IMR-90 (cell line): Measurements from ENCODE around the gene DCDC1. TPM values are rescaled to one million over a fixed set of nuclear protein-coding genes. Genes with fewer than 3 reads are reported as not detected.

Source experiments
- ATAC-seq: fragments of 200-7000 bp; cut with Tn5 transposase; 2 replicates; pipeline ENCODE4 v1.9.1; 2020; ENCODE audit warnings: low read depth, mild to moderate bottlenecking, moderate library complexity
- BruUV-seq: library from RNA; stranded (reverse); fragments of 400-500 nt; replicated peaks from 2 replicates; lab custom pipeline; 2021; lab: Mats Ljungman, UMichigan
- CTCF ChIA-PET: fragments of 300-600 bp; formaldehyde crosslinking; extraction: SDS; loops from one replicate; lab custom pipeline; 2021; ENCODE audit warnings: antibody characterized with exemption; lab: Yijun Ruan, JAX
- POLR2A ChIA-PET: fragments of 300-600 bp; sonication (Branson Sonifier 250); formaldehyde crosslinking; loops from one replicate; lab custom pipeline; 2022; ENCODE audit warnings: antibody characterized with exemption; ENCODE audit not compliant: unreplicated experiment; lab: Charles Lee
- DNase-seq: peaks from one replicate; pipeline ENCODE4 v3.0.0; 2013
- H2AFZ ChIP-seq: replicated peaks from 2 replicates; pipeline ENCODE3; 2013; ENCODE audit warnings: low read length, mild to moderate bottlenecking; ENCODE audit not compliant: poor library complexity
- H2AK5ac ChIP-seq: 2 replicates; pipeline ENCODE4 v1.6.1; 2013; ENCODE audit warnings: low read depth, low read length, inconsistent platforms
- H2AK9ac ChIP-seq: replicated peaks from 2 replicates; pipeline ENCODE3; 2013; ENCODE audit warnings: mild to moderate bottlenecking, low read depth, low read length, moderate library complexity; ENCODE audit not compliant: poor library complexity
- H2BK120ac ChIP-seq: 2 replicates; pipeline ENCODE4 v1.6.1; 2013; ENCODE audit warnings: low read depth, low read length, inconsistent platforms
- H2BK15ac ChIP-seq: 3 replicates; pipeline ENCODE4 v1.6.1; 2013; ENCODE audit warnings: low read depth, low read length, inconsistent platforms
- H2BK20ac ChIP-seq: 2 replicates; pipeline ENCODE4 v1.6.1; 2013; ENCODE audit warnings: low read depth, mild to moderate bottlenecking, inconsistent platforms, low read length, moderate library complexity
- H2BK5ac ChIP-seq: 2 replicates; pipeline ENCODE4 v1.6.1; 2013; ENCODE audit warnings: mild to moderate bottlenecking, low read depth, low read length, inconsistent platforms; ENCODE audit not compliant: poor library complexity, severe bottlenecking
- H3K14ac ChIP-seq: replicated peaks from 2 replicates; pipeline ENCODE4 v1.6.1; 2013; ENCODE audit warnings: low read depth, low read length, inconsistent platforms
- H3K18ac ChIP-seq: 2 replicates; pipeline ENCODE4 v1.6.1; 2013; ENCODE audit warnings: low read depth, low read length, control low read depth
- H3K23ac ChIP-seq: 2 replicates; pipeline ENCODE4 v1.6.1; 2013; ENCODE audit warnings: low read depth, low read length, inconsistent platforms
- H3K27ac ChIP-seq: 2 replicates; pipeline ENCODE4 v1.5.1; 2013; ENCODE audit warnings: mild to moderate bottlenecking, control low read depth, low read length; ENCODE audit not compliant: insufficient read depth
- H3K27me3 ChIP-seq: 2 replicates; pipeline ENCODE4 v1.6.1; 2013; ENCODE audit warnings: low read length; ENCODE audit not compliant: control insufficient read depth, insufficient read depth
- H3K36me3 ChIP-seq: 2 replicates; pipeline ENCODE4 v1.6.1; 2013; ENCODE audit warnings: low read length, mixed read lengths; ENCODE audit not compliant: control insufficient read depth, insufficient read depth
- H3K4ac ChIP-seq: 2 replicates; pipeline ENCODE4 v1.6.1; 2013; ENCODE audit warnings: low read depth, low read length, inconsistent platforms
- H3K4me1 ChIP-seq: 2 replicates; pipeline ENCODE4 v1.6.1; 2013; ENCODE audit warnings: low read length, mixed read lengths; ENCODE audit not compliant: control insufficient read depth, insufficient read depth
- H3K4me2 ChIP-seq: 2 replicates; pipeline ENCODE4 v1.6.1; 2013; ENCODE audit warnings: low read depth, mild to moderate bottlenecking, control low read depth, low read length, moderate library complexity
- H3K4me3 ChIP-seq: 2 replicates; pipeline ENCODE4 v1.5.1; 2013; ENCODE audit warnings: low read depth, mild to moderate bottlenecking, control low read depth, low read length, moderate library complexity; ENCODE audit not compliant: insufficient read depth
- H3K56ac ChIP-seq: 2 replicates; pipeline ENCODE4 v1.6.1; 2013; ENCODE audit warnings: low read length, inconsistent platforms; ENCODE audit not compliant: insufficient read depth; ENCODE audit errors: extremely low read depth
- H3K79me1 ChIP-seq, 2 experiments: 2 replicates each; pipeline ENCODE4 v1.6.1; 2013; ENCODE audit warnings: low read length in 2 of 2, inconsistent platforms in 1 of 2, low read depth in 1 of 2
- H3K9ac ChIP-seq: 2 replicates; pipeline ENCODE4 v1.6.1; 2013; ENCODE audit warnings: low read depth, low read length, control low read depth
- H3K9me1 ChIP-seq: 2 replicates; pipeline ENCODE4 v1.6.1; 2013; ENCODE audit warnings: low read length, inconsistent platforms; ENCODE audit not compliant: insufficient read depth
- H3K9me3 ChIP-seq: 2 replicates; pipeline ENCODE4 v1.6.1; 2013; ENCODE audit warnings: low read length; ENCODE audit not compliant: control insufficient read depth, insufficient read depth
- H4K20me1 ChIP-seq: 2 replicates; pipeline ENCODE4 v1.6.1; 2013; ENCODE audit warnings: low read length, inconsistent platforms; ENCODE audit not compliant: insufficient read depth
- H4K5ac ChIP-seq: 2 replicates; pipeline ENCODE4 v1.6.1; 2013; ENCODE audit warnings: mild to moderate bottlenecking, low read depth, low read length, control low read depth
- H4K8ac ChIP-seq, 2 experiments: 2 replicates each; pipeline ENCODE4 v1.6.1; 2013; ENCODE audit warnings: low read depth in 2 of 2, low read length in 2 of 2, control low read depth in 1 of 2, inconsistent platforms in 1 of 2
- H4K91ac ChIP-seq: 2 replicates; pipeline ENCODE4 v1.6.1; 2013; ENCODE audit warnings: low read depth, low read length, inconsistent platforms; ENCODE audit not compliant: insufficient read depth
- BHLHE40 ChIP-seq: fragments of 150-350 bp; IDR thresholded peaks from 2 replicates; pipeline ENCODE4 v1.6.1; 2016; ENCODE audit warnings: mild to moderate bottlenecking, low read depth, low read length
- CEBPB ChIP-seq: IDR thresholded peaks from 2 replicates; pipeline ENCODE4 v1.6.1; 2012; ENCODE audit warnings: low read depth, low read length, improper control_type of control experiment
- CHD1 ChIP-seq: IDR thresholded peaks from 2 replicates; pipeline ENCODE4 v1.6.1; 2012; ENCODE audit warnings: low read depth, low read length, improper control_type of control experiment
- FOS ChIP-seq: fragments of 150-350 bp; IDR thresholded peaks from 2 replicates; pipeline ENCODE4 v1.6.1; 2016; ENCODE audit warnings: low read depth, low read length
- NFE2L2 ChIP-seq: fragments of 150-350 bp; IDR thresholded peaks from 2 replicates; pipeline ENCODE4 v1.6.1; 2016; ENCODE audit warnings: low read depth, mild to moderate bottlenecking, low read length
- WGBS, 2 experiments: methylation state at CpG; one replicate each; pipeline versions ENCODE4 v1.1.5 to v1.1.7; 2013; ENCODE audit warnings: missing lambda C conversion rate in 2 of 2; ENCODE audit not compliant: insufficient read length in 1 of 2; ENCODE audit errors: extremely low coverage in 2 of 2; 5-methylcytosine and 5-hydroxymethylcytosine counted together
- dilution Hi-C: fragments of 300-500 bp; cut with HindIII; formaldehyde crosslinking; loops from one replicate; pipeline ENCODE4 v1.14.3; 2018; ENCODE audit warnings: low sequenced_read_pairs; ENCODE audit not compliant: unreplicated experiment
- in situ Hi-C: fragments of 300-500 bp; cut with MboI; formaldehyde crosslinking; loops from 3 replicates; pipeline ENCODE4 v1.14.3; 2019; ENCODE audit warnings: low sequenced_read_pairs, inconsistent platforms, mixed read lengths
- intact Hi-C: fragments of 100-400 bp; cut with micrococcal nuclease; formaldehyde crosslinking; loops from 2 replicates; pipeline ENCODE4 v1.10.0; 2022
- polyA plus RNA-seq, 3 experiments: library from polyadenylated mRNA; depleted of rRNA; stranded (reverse); fragments of >200 nt; gene quantifications; 2 replicates each; pipeline ENCODE4 v1.2.3, GENCODE V29; 2012; ENCODE audit warnings: low replicate concordance in 1 of 3
- total RNA-seq: library from RNA; depleted of rRNA; stranded (reverse); fragments of >200 nt; gene quantifications from 2 replicates; pipeline ENCODE4 v1.2.3, GENCODE V29; 2012
- TF ChIP-seq, protein P1 (sequence below): conservative IDR thresholded peaks from 2 replicates; pipeline ENCODE4 v1.5.1; 2012; ENCODE audit warnings: mild to moderate bottlenecking, low read depth, low read length, improper control_type of control experiment
- TF ChIP-seq, protein P2 (sequence below): fragments of 150-350 bp; IDR thresholded peaks from 2 replicates; pipeline ENCODE4 v1.6.1; 2017; ENCODE audit warnings: mild to moderate bottlenecking, antibody characterized with exemption, low read length, low read depth
- TF ChIP-seq, protein P3 (sequence below): fragments of 150-350 bp; IDR thresholded peaks from 2 replicates; pipeline ENCODE4 v1.6.1; 2016; ENCODE audit warnings: low read depth, mild to moderate bottlenecking, low read length, moderate library complexity, borderline replicate concordance

The DCDC1 gene
- total and polyA plus RNA-seq, 2 of the 4 experiments (the other 2 are of a cell fraction) = not detected

DNA sequence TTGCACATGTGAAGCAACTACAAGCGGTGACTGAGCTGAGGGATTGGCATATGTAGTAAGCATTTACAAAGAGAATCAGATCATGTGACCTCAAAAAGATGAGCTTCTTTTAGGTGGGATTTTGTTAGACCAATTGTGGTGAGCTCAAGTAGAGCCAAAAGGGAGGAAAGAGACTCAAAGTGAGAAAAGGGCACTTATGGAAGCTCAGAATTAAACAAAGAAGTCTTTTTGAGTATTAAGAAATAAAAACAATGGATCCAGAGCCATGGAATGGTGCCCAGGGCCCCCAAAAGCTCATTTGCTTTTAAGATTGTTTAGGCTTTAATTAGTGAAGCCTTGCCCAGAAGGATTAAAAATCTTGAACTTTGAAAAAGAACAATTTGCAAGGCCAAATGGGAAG lies 536.7 kb downstream of the DCDC1 start:
- H3K4me3 ChIP-seq = no peak overlapping the region
- no peak overlapping the region for H2BK5ac ChIP-seq
- H3K27ac ChIP-seq = no peak overlapping the region
- no peak for TF ChIP-seq CHD1
- TF ChIP-seq, protein P1, sequence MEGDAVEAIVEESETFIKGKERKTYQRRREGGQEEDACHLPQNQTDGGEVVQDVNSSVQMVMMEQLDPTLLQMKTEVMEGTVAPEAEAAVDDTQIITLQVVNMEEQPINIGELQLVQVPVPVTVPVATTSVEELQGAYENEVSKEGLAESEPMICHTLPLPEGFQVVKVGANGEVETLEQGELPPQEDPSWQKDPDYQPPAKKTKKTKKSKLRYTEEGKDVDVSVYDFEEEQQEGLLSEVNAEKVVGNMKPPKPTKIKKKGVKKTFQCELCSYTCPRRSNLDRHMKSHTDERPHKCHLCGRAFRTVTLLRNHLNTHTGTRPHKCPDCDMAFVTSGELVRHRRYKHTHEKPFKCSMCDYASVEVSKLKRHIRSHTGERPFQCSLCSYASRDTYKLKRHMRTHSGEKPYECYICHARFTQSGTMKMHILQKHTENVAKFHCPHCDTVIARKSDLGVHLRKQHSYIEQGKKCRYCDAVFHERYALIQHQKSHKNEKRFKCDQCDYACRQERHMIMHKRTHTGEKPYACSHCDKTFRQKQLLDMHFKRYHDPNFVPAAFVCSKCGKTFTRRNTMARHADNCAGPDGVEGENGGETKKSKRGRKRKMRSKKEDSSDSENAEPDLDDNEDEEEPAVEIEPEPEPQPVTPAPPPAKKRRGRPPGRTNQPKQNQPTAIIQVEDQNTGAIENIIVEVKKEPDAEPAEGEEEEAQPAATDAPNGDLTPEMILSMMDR = no peak
- TF ChIP-seq CEBPB = no peak
- TF ChIP-seq, protein P2, sequence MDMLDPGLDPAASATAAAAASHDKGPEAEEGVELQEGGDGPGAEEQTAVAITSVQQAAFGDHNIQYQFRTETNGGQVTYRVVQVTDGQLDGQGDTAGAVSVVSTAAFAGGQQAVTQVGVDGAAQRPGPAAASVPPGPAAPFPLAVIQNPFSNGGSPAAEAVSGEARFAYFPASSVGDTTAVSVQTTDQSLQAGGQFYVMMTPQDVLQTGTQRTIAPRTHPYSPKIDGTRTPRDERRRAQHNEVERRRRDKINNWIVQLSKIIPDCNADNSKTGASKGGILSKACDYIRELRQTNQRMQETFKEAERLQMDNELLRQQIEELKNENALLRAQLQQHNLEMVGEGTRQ = no peak
- TF ChIP-seq, protein P3, sequence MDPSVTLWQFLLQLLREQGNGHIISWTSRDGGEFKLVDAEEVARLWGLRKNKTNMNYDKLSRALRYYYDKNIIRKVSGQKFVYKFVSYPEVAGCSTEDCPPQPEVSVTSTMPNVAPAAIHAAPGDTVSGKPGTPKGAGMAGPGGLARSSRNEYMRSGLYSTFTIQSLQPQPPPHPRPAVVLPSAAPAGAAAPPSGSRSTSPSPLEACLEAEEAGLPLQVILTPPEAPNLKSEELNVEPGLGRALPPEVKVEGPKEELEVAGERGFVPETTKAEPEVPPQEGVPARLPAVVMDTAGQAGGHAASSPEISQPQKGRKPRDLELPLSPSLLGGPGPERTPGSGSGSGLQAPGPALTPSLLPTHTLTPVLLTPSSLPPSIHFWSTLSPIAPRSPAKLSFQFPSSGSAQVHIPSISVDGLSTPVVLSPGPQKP = no peak
- TF ChIP-seq NFE2L2 = no peak
- no peak for TF ChIP-seq FOS
- no peak for TF ChIP-seq BHLHE40
- H4K20me1 ChIP-seq = no peaks in the 10 kb centered on the region
- no peak overlapping the region for H3K56ac ChIP-seq
- ChIA-PET POLR2A (no interaction called here), CTCF (no interaction called here)
- no peak overlapping the region for H2AK9ac ChIP-seq
- BruUV-seq = no TSS peak
- intact Hi-C loops = no loop called here
- H3K18ac ChIP-seq = no peak overlapping the region
- no peak overlapping the region for H3K4ac ChIP-seq
- no peak overlapping the region for H2AK5ac ChIP-seq
- dilution Hi-C loops = no loop called here
- no peak overlapping the region for H2AFZ ChIP-seq
- H3K9ac ChIP-seq = no peak overlapping the region
- no peak overlapping the region for H4K5ac ChIP-seq
- no peak overlapping the region for H3K23ac ChIP-seq
- in situ Hi-C loops = no loop called here
- H2BK20ac ChIP-seq = no peak overlapping the region
- H2BK120ac ChIP-seq = no peak overlapping the region
- WGBS, 2 experiments = no CpG with 5 or more reads among the region's 1 CpG
- no peak overlapping the region for H4K91ac ChIP-seq
- no peak overlapping the region for H3K14ac ChIP-seq
- no peaks in the 10 kb centered on the region for H3K79me1 ChIP-seq
- H3K4me2 ChIP-seq = no peak overlapping the region
- H3K4me1 ChIP-seq = no peaks in the 10 kb centered on the region
- no peaks in the 10 kb centered on the region for H3K36me3 ChIP-seq
- H3K9me1 ChIP-seq = no peaks in the 10 kb centered on the region
- no peak overlapping the region for H2BK15ac ChIP-seq
- no peaks in the 10 kb centered on the region; the same call in 1 of the 2 replicates for H3K27me3 ChIP-seq
- DNase-seq (no peak), ATAC-seq (no peak)
- no peaks in the 10 kb centered on the region for H3K9me3 ChIP-seq
- no peak overlapping the region for H4K8ac ChIP-seq
